Measurements from ENCODE around the gene CAPZA2. TPM values are rescaled to one million over a fixed set of nuclear protein-coding genes. Genes with fewer than 3 reads are reported as not detected.

CAPZA2 gene
- total and polyA plus RNA-seq, 9 of the 15 experiments (the other 6 are each of a cell fraction or from before 2014, with no cell fraction given) = 67.0 to 524 (median 176) TPM

DNA sequence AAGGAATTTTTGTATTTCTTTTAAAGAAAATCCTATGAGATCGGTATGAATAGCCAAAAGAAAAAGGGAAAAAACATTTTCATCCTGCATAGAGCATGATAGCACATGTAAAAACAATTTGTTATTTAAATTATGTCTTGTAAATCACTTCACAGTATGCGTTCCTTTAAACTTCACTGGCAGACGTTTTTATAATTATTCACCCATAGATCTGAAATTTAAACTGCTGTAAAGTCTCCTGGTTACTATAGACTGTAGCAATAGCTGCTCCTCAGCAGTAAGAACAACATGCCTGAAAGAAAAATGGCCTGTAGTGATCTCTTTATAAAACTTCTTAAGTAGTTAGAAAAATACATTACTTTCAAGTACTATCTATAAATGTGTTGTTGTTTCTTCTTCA is 26.5 kb downstream of the CAPZA2 start (continued):
- TF ChIP-seq NKRF (IDR thresholded peaks at IDR 0.05; ENCODE audit: borderline replicate concordance) = no peak
- TF ChIP-seq HMGXB4 (CRISPR knock-in tag; IDR thresholded peaks at IDR 0.05) = no peak
- no peak for TF ChIP-seq CEBPG (CRISPR knock-in tag; IDR thresholded peaks at IDR 0.05)
- TF ChIP-seq CEBPG (tag; conservative IDR thresholded peaks at IDR 0.05 in 1 of 2, IDR thresholded peaks at IDR 0.05 in 1 of 2) = no peak
- TF ChIP-seq DACH1 (IDR thresholded peaks at IDR 0.05; ENCODE audit: partially characterized antibody) = no peak
- no peak for TF ChIP-seq GABPB1 (CRISPR knock-in tag; IDR thresholded peaks at IDR 0.05)

DNA sequence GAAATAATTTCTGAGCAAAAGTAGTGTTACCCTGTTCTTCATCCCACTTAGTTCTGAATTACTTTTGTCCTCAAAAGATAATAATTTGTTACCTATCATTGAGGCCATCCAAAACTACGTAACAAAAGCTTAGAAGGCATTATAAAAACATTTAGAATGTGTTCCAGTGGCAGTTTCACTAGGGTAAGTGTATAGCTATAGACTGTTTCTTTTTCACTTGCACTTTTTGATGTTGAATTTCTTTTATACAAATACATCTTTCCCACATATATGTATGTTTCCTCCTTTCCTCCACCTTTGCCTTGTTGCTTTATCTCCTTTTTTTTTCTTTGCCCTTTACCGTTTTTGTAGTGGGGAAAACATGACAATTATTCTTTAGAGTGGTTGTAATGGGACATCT is 33.5 kb downstream of the CAPZA2 start:
- TF ChIP-seq ZNF354B (CRISPR knock-in tag; IDR thresholded peaks at IDR 0.05) (peak; percentile 15; the same call in 1 of the 2 replicates), ELK1 (CRISPR knock-in tag; IDR thresholded peaks at IDR 0.05) (no peak), ZNF507 (tag; conservative IDR thresholded peaks at IDR 0.05) (peak; percentile 80)
- H3K79me2 ChIP-seq (ENCODE audit: control insufficient read depth, insufficient read depth, low read length) = peaks cover 4% of the 10 kb centered on the region; the same call in 2 of the 3 replicates
- H4K20me1 ChIP-seq (replicated peaks; ENCODE audit: control insufficient read depth, insufficient read depth, low read length) = no peaks in the 10 kb centered on the region
- ATAC-seq = no peak; the same call in 2 of the 3 replicates
- no peak overlapping the region for H3K9ac ChIP-seq (ENCODE audit: insufficient read depth in 1 of 2, low read depth in 2 of 2, low read length in 2 of 2)
- peaks cover 54% of the 10 kb centered on the region for H3K36me3 ChIP-seq (ENCODE audit: control insufficient read depth, insufficient read depth, low read length)
- no peak overlapping the region for H2AFZ ChIP-seq (ENCODE audit: low read depth, low read length)
- no peaks in the 10 kb centered on the region for H3K4me1 ChIP-seq (replicated peaks in 1 of 2; ENCODE audit: control insufficient read depth in 2 of 2, insufficient read depth in 2 of 2, low read length in 2 of 2)
- CTCF ChIA-PET (ENCODE audit: low intra/inter-chr PET ratio) = no interaction called here
- H3K9me3 ChIP-seq (replicated peaks; ENCODE audit: control insufficient read depth, insufficient read depth, low read depth, low read length) = no peaks in the 10 kb centered on the region
- in situ Hi-C loops (cut with MboI) = no loop called here
- no peak overlapping the region for H3K4me2 ChIP-seq (ENCODE audit: insufficient read depth, low read length)
- intact Hi-C loops (cut with micrococcal nuclease) = no loop called here
- no peaks in the 10 kb centered on the region for H3K27me3 ChIP-seq (ENCODE audit: control insufficient read depth in 2 of 2, insufficient read depth in 2 of 2, low read length in 2 of 2)
- POLR2A ChIA-PET = interaction anchor here (0.9 to 1.3 kb wide), 4 partner anchors 10 to 25 kb away, joined by 3 to 6 read pairs (median 4); no protein-coding TSS in a partner anchor
- WGBS (ENCODE audit: insufficient coverage, low coverage, missing lambda C conversion rate) = 100% methylated on average over 1 of the region's 2 CpGs
- no peak overlapping the region for H3K4me3 ChIP-seq
- no peak overlapping the region for H3K27ac ChIP-seq (ENCODE audit: extremely low read depth, low read depth, low read length)
- no peak for FAIRE-seq
- no TSS peak for BruUV-seq (replicated peaks)
- no peak for DNase-seq (ENCODE audit: extremely low read depth in 1 of 4, low spot score in 3 of 4)
- no peaks in the 10 kb centered on the region for H3K9me1 ChIP-seq (ENCODE audit: control insufficient read depth, insufficient read depth, low read length)

All from K562 (cell line).